ENCODE measurements around the gene RNF44. TPM values are rescaled to one million over a fixed set of nuclear protein-coding genes. Genes with fewer than 3 reads are reported as not detected.
"Not testable (repeated sequence)": the region's sequence is repeated elsewhere in the genome, so short reads cannot be mapped to it uniquely, and the experiment has no call there.

RNF44 gene
- total RNA-seq, 1 donor from 2014 or later = 24.1 TPM

DNA sequence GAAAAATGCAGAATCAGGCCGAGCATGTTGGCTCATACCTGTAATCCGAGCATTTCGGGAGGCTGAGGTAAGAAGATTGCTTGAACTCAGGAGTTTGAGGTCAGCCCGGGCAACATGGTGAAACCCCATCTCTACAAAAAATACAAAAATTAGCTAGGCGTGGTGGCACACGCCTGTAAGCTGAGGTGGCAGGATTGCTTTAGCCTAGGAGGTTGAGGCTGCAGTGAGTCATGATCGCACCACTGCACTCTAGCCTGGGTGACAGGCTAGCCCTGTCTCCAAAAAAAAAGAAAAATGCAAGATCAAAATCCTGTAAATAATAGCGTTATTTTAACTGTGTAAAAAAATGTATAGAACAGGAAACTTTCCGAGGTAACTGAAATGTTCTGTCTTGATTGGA is 39.4 kb downstream of the RNF44 start:
- Histone ChIP-seq H3K9me3 (no peaks in the 10 kb centered on the region), H3K4me3 (no peak overlapping the region), H3K27ac (no peak overlapping the region), H3K36me3 (peaks cover 90 to 99% of the 10 kb centered on the region in 2 donors), H3K27me3 (no peaks in the 10 kb centered on the region), H3K4me1 (no peaks in the 10 kb centered on the region)
- intact Hi-C loops (cut with DNase I) = no loop called here
- DNase-seq (ENCODE audit: low spot score in 2 of 2) = no peak
- TF ChIP-seq, protein P1, sequence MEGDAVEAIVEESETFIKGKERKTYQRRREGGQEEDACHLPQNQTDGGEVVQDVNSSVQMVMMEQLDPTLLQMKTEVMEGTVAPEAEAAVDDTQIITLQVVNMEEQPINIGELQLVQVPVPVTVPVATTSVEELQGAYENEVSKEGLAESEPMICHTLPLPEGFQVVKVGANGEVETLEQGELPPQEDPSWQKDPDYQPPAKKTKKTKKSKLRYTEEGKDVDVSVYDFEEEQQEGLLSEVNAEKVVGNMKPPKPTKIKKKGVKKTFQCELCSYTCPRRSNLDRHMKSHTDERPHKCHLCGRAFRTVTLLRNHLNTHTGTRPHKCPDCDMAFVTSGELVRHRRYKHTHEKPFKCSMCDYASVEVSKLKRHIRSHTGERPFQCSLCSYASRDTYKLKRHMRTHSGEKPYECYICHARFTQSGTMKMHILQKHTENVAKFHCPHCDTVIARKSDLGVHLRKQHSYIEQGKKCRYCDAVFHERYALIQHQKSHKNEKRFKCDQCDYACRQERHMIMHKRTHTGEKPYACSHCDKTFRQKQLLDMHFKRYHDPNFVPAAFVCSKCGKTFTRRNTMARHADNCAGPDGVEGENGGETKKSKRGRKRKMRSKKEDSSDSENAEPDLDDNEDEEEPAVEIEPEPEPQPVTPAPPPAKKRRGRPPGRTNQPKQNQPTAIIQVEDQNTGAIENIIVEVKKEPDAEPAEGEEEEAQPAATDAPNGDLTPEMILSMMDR (IDR thresholded peaks at IDR 0.05) = no peak

- no peak for DNase-seq (ENCODE audit: low spot score in 2 of 2)
- intact Hi-C loops (cut with DNase I) = no loop called here
- TF ChIP-seq, protein P1 (IDR thresholded peaks at IDR 0.05) = no peak
- no peak overlapping the region for H3K4me3 ChIP-seq
- peaks cover 73 to 95% of the 10 kb centered on the region in 2 donors for H3K36me3 ChIP-seq
- H3K27me3 ChIP-seq = no peaks in the 10 kb centered on the region
- H3K27ac ChIP-seq = no peak overlapping the region
- no peaks in the 10 kb centered on the region for H3K9me3 ChIP-seq
- no peaks in the 10 kb centered on the region for H3K4me1 ChIP-seq
Observed at GRCh38 chr5:176492431-176492830, 44.8 kb downstream of the RNF44 start.

GRCh38 chr5:176491901-176492300 is 45.3 kb downstream of the RNF44 start:
- H3K9me3 ChIP-seq = no peaks in the 10 kb centered on the region
- H3K4me1 ChIP-seq = no peaks in the 10 kb centered on the region
- H3K27me3 ChIP-seq = no peaks in the 10 kb centered on the region
- H3K4me3 ChIP-seq = no peak overlapping the region
- intact Hi-C loops (cut with DNase I) = no loop called here
- H3K36me3 ChIP-seq = peaks cover 73 to 95% of the 10 kb centered on the region in 2 donors
- TF ChIP-seq, protein P1 (IDR thresholded peaks at IDR 0.05) = no peak
- H3K27ac ChIP-seq = no peak overlapping the region
- DNase-seq (ENCODE audit: low spot score in 2 of 2) = no peak

DNA sequence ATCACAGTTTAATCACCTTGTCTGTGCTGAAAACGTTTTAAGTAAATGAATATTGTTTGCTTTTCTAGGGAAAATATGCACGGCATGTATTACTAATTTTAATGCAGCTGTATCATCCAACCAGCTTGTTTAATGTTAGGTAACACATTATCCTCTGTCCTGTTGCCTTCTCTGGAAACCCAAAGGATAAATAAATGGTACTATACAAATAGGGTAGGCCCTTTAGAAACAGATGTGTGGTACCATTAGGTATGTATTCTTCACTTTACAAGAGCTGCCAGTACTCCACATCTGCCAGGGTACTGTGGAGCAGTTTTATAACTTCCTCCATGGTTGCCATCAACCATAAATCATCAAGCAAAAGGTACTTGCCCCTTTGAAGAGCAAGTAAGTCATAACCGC is 46.1 kb downstream of the RNF44 start:
- DNase-seq (ENCODE audit: low spot score in 2 of 2) = no peak
- peaks cover 68 to 94% of the 10 kb centered on the region in 2 donors for H3K36me3 ChIP-seq
- no peaks in the 10 kb centered on the region for H3K27me3 ChIP-seq
- H3K27ac ChIP-seq = no peak overlapping the region
- intact Hi-C loops (cut with DNase I) = no loop called here
- no peaks in the 10 kb centered on the region for H3K4me1 ChIP-seq
- H3K9me3 ChIP-seq = no peaks in the 10 kb centered on the region
- no peak overlapping the region for H3K4me3 ChIP-seq
- TF ChIP-seq, protein P1 (IDR thresholded peaks at IDR 0.05) = no peak

- no peaks in the 10 kb centered on the region for H3K27me3 ChIP-seq
- TF ChIP-seq, protein P1 (IDR thresholded peaks at IDR 0.05) = no peak
- no peak overlapping the region for H3K27ac ChIP-seq
- intact Hi-C loops (cut with DNase I) = no loop called here
- H3K36me3 ChIP-seq = peaks cover 60 to 92% of the 10 kb centered on the region in 2 donors
- H3K4me3 ChIP-seq = no peak overlapping the region
- no peaks in the 10 kb centered on the region for H3K9me3 ChIP-seq
- H3K4me1 ChIP-seq = no peaks in the 10 kb centered on the region
- no peak for DNase-seq (ENCODE audit: low spot score in 2 of 2)
Observed at GRCh38 chr5:176490301-176490700, 46.9 kb downstream of the RNF44 start.

DNA sequence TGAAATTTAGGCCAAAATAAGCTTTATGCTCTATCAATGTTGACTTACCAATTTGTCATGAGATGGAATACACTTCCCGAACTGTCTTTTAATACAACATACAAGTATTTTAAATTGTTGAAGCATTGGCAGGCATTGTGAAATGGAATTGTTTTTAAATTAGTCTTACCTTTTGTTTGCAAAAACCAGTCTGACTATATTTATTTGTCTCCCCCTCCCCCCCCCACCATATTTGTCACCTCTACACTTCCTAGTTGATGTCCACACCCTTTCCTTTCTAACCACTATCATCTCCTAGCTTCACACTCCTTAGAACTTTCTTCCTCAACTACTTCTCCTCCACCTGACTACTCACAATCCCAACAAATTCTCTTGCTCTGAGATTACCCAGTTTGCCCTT is 48.1 kb downstream of the RNF44 start:
- Histone ChIP-seq H3K27me3 (no peaks in the 10 kb centered on the region), H3K36me3 (peaks cover 53 to 80% of the 10 kb centered on the region in 2 donors), H3K4me1 (no peaks in the 10 kb centered on the region), H3K4me3 (no peak overlapping the region), H3K9me3 (no peaks in the 10 kb centered on the region), H3K27ac (no peak overlapping the region)
- intact Hi-C loops (cut with DNase I) = no loop called here
- no peak for DNase-seq (ENCODE audit: low spot score in 2 of 2)
- TF ChIP-seq, protein P1 (IDR thresholded peaks at IDR 0.05) = no peak

DNA sequence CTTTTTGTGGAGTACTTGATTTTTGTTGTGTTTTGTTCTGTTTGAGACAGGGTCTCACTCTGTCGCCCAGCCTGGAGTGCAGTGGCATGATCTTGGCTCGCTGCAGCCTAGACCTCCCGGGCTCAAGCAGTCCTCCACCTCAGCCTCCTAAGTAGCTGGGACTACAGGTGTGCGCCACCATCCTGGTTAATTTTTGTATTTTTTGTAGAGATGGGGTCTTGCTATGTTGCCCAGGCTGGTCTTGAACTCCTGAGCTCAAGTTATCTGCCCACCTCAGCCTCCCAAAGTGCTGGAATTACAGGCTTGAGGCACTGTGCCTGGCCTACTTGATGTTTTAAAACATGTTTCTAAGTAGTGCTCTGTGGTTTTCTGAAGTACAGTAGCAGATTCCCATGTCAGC is 50.0 kb downstream of the RNF44 start:
- H3K4me1 ChIP-seq; H3K27me3 ChIP-seq; DNase-seq (ENCODE audit: low spot score in 2 of 2); H3K9me3 ChIP-seq; H3K4me3 ChIP-seq; H3K27ac ChIP-seq; intact Hi-C loops (cut with DNase I): not testable (repeated sequence)
- peaks cover 36 to 61% of the 10 kb centered on the region in 2 donors for H3K36me3 ChIP-seq
